Loucy (cell line): Measurements from ENCODE around the gene TRPM1.

Source experiments
- CTCF ChIP-seq: fragments of 200-600 bp; sonication (generic); conservative IDR thresholded peaks from 2 replicates; pipeline ENCODE4 v1.5.1; 2014; ENCODE audit warnings: mild to moderate bottlenecking, antibody characterized with exemption, low read length
- EZH2phosphoT487 ChIP-seq: fragments of 200-600 bp; IDR thresholded peaks from 2 replicates; pipeline ENCODE4 v1.6.1; 2018; ENCODE audit warnings: antibody characterized with exemption, mild to moderate bottlenecking, moderate library complexity, borderline replicate concordance

- TF ChIP-seq CTCF (no peak), EZH2phosphoT487 (no peak)
These were observed 58.8 kb downstream of the TRPM1 start for GRCh38 chr15:31042751-31043150.
